ENCODE measurements around the gene DNAH9. TPM values are rescaled to one million over a fixed set of nuclear protein-coding genes. Genes with fewer than 3 reads are reported as not detected.

The DNAH9 gene
- total RNA-seq, 1 donor: under 0.01 TPM

- Histone ChIP-seq H3K4me1 (ENCODE audit: insufficient read depth, low read length) (no peaks in the 10 kb centered on the region), H3K4me3 (ENCODE audit: low read length) (no peak overlapping the region), H3K27me3 (ENCODE audit: insufficient read depth, low read length) (no peaks in the 10 kb centered on the region), H3K9me3 (ENCODE audit: low read depth, low read length) (no peaks in the 10 kb centered on the region)
These were observed 32.7 kb upstream of the DNAH9 start for GRCh38 chr17:11565591-11565990.

GRCh38 chr17:11578998-11579397 lies 19.3 kb upstream of the DNAH9 start:
- H3K9me3 ChIP-seq (ENCODE audit: low read depth, low read length): no peaks in the 10 kb centered on the region
- no peaks in the 10 kb centered on the region for H3K4me1 ChIP-seq (ENCODE audit: insufficient read depth, low read length)
- H3K4me3 ChIP-seq (ENCODE audit: low read length): no peak overlapping the region
- no peaks in the 10 kb centered on the region for H3K27me3 ChIP-seq (ENCODE audit: insufficient read depth, low read length)

- Histone ChIP-seq H3K4me1 (ENCODE audit: insufficient read depth, low read length) (no peaks in the 10 kb centered on the region), H3K9me3 (ENCODE audit: low read depth, low read length) (no peaks in the 10 kb centered on the region), H3K27me3 (ENCODE audit: insufficient read depth, low read length) (no peaks in the 10 kb centered on the region), H3K4me3 (ENCODE audit: low read length) (no peak overlapping the region)
These were observed 17.6 kb upstream of the DNAH9 start for GRCh38 chr17:11580677-11581076.

GRCh38 chr17:11582217-11582616 lies 16.1 kb upstream of the DNAH9 start:
- no peak overlapping the region for H3K4me3 ChIP-seq (ENCODE audit: low read length)
- H3K4me1 ChIP-seq (ENCODE audit: insufficient read depth, low read length): no peaks in the 10 kb centered on the region
- H3K27me3 ChIP-seq (ENCODE audit: insufficient read depth, low read length): no peaks in the 10 kb centered on the region
- H3K9me3 ChIP-seq (ENCODE audit: low read depth, low read length): no peaks in the 10 kb centered on the region

- Histone ChIP-seq H3K9me3 (ENCODE audit: low read depth, low read length) (no peaks in the 10 kb centered on the region), H3K4me1 (ENCODE audit: insufficient read depth, low read length) (no peaks in the 10 kb centered on the region), H3K4me3 (ENCODE audit: low read length) (no peak overlapping the region), H3K27me3 (ENCODE audit: insufficient read depth, low read length) (no peaks in the 10 kb centered on the region)
These were observed 14.8 kb upstream of the DNAH9 start for GRCh38 chr17:11583306-11583992.

GRCh38 chr17:11589716-11590115 lies 8.6 kb upstream of the DNAH9 start:
- H3K9me3 ChIP-seq (ENCODE audit: low read depth, low read length): no peaks in the 10 kb centered on the region
- H3K4me1 ChIP-seq (ENCODE audit: insufficient read depth, low read length): no peaks in the 10 kb centered on the region
- H3K4me3 ChIP-seq (ENCODE audit: low read length): no peak overlapping the region
- H3K27me3 ChIP-seq (ENCODE audit: insufficient read depth, low read length): no peaks in the 10 kb centered on the region

- Histone ChIP-seq H3K27me3 (ENCODE audit: insufficient read depth, low read length) (peaks cover 21% of the 10 kb centered on the region), H3K9me3 (ENCODE audit: low read depth, low read length) (no peaks in the 10 kb centered on the region), H3K4me3 (ENCODE audit: low read length) (no peak overlapping the region), H3K4me1 (ENCODE audit: insufficient read depth, low read length) (no peaks in the 10 kb centered on the region)
These were observed 3.4 kb downstream of the DNAH9 start for GRCh38 chr17:11601661-11602060.

- Histone ChIP-seq H3K9me3 (ENCODE audit: low read depth, low read length) (no peaks in the 10 kb centered on the region), H3K4me3 (ENCODE audit: low read length) (no peak overlapping the region), H3K27me3 (ENCODE audit: insufficient read depth, low read length) (no peaks in the 10 kb centered on the region), H3K4me1 (ENCODE audit: insufficient read depth, low read length) (no peaks in the 10 kb centered on the region)
These were observed 10.1 kb downstream of the DNAH9 start for GRCh38 chr17:11608396-11608795.

GRCh38 chr17:11610999-11611566 lies 12.8 kb downstream of the DNAH9 start:
- Histone ChIP-seq H3K9me3 (ENCODE audit: low read depth, low read length) (no peaks in the 10 kb centered on the region), H3K4me1 (ENCODE audit: insufficient read depth, low read length) (no peaks in the 10 kb centered on the region), H3K4me3 (ENCODE audit: low read length) (no peak overlapping the region), H3K27me3 (ENCODE audit: insufficient read depth, low read length) (no peaks in the 10 kb centered on the region)

GRCh38 chr17:11612956-11613355 lies 14.7 kb downstream of the DNAH9 start:
- Histone ChIP-seq H3K9me3 (ENCODE audit: low read depth, low read length) (no peaks in the 10 kb centered on the region), H3K4me1 (ENCODE audit: insufficient read depth, low read length) (no peaks in the 10 kb centered on the region), H3K4me3 (ENCODE audit: low read length) (no peak overlapping the region), H3K27me3 (ENCODE audit: insufficient read depth, low read length) (no peaks in the 10 kb centered on the region)

GRCh38 chr17:11618861-11619566 lies 20.7 kb downstream of the DNAH9 start:
- Histone ChIP-seq H3K4me3 (ENCODE audit: low read length) (no peak overlapping the region), H3K4me1 (ENCODE audit: insufficient read depth, low read length) (no peaks in the 10 kb centered on the region), H3K9me3 (ENCODE audit: low read depth, low read length) (no peaks in the 10 kb centered on the region), H3K27me3 (ENCODE audit: insufficient read depth, low read length) (no peaks in the 10 kb centered on the region)

- Histone ChIP-seq H3K4me1 (ENCODE audit: insufficient read depth, low read length) (no peaks in the 10 kb centered on the region), H3K4me3 (ENCODE audit: low read length) (no peak overlapping the region), H3K27me3 (ENCODE audit: insufficient read depth, low read length) (no peaks in the 10 kb centered on the region), H3K9me3 (ENCODE audit: low read depth, low read length) (no peaks in the 10 kb centered on the region)
These were observed 24.2 kb downstream of the DNAH9 start for GRCh38 chr17:11622492-11622891.

GRCh38 chr17:11624976-11625375 lies 26.7 kb downstream of the DNAH9 start:
- H3K27me3 ChIP-seq (ENCODE audit: insufficient read depth, low read length): no peaks in the 10 kb centered on the region
- H3K9me3 ChIP-seq (ENCODE audit: low read depth, low read length): no peaks in the 10 kb centered on the region
- H3K4me3 ChIP-seq (ENCODE audit: low read length): no peak overlapping the region
- no peaks in the 10 kb centered on the region for H3K4me1 ChIP-seq (ENCODE audit: insufficient read depth, low read length)

- H3K9me3 ChIP-seq (ENCODE audit: low read depth, low read length): no peaks in the 10 kb centered on the region
These were observed 27.6 kb downstream of the DNAH9 start for GRCh38 chr17:11625878-11626277.

GRCh38 chr17:11627301-11627940 lies 29.2 kb downstream of the DNAH9 start:
- H3K4me1 ChIP-seq (ENCODE audit: insufficient read depth, low read length): no peaks in the 10 kb centered on the region
- no peak overlapping the region for H3K4me3 ChIP-seq (ENCODE audit: low read length)
- no peaks in the 10 kb centered on the region for H3K27me3 ChIP-seq (ENCODE audit: insufficient read depth, low read length)
- H3K9me3 ChIP-seq (ENCODE audit: low read depth, low read length): no peaks in the 10 kb centered on the region

More at GRCh38 chr17:11625878-11626277, 27.6 kb downstream of the DNAH9 start:
- no peaks in the 10 kb centered on the region for H3K27me3 ChIP-seq (ENCODE audit: insufficient read depth, low read length)
- H3K4me1 ChIP-seq (ENCODE audit: insufficient read depth, low read length): no peaks in the 10 kb centered on the region
- H3K4me3 ChIP-seq (ENCODE audit: low read length): no peak overlapping the region
